ENCODE measurements around the gene ZSCAN30. TPM values are rescaled to one million over a fixed set of nuclear protein-coding genes. Genes with fewer than 3 reads are reported as not detected.
"Not testable (repeated sequence)": the region's sequence is repeated elsewhere in the genome, so short reads cannot be mapped to it uniquely, and the experiment has no call there.

Gene ZSCAN30
- total RNA-seq, 1 donor from 2014 or later, result 18.9 TPM

DNA sequence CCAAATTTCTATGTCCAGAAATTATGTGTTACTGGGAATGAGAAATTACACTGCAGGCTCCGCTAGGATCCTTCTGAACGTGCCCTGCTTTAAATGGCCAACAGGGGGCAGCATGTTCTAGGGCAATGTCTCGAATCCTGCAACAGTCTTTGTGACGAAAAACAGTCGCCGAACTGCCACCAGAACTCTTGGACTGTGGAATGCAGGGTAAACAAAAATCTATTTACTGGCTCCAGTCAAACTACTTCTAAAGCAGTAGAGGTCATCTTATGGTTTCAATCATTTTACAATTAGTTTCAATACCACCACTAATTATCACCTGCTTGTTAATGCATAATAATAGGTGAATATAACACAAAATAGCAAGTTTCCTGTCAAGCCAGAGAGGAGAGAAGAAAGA is 59.0 kb downstream of the ZSCAN30 start:
- DNase-seq (peak; percentile 77), ATAC-seq (peak; percentile 99)
- no peaks in the 10 kb centered on the region for H3K4me1 ChIP-seq
- H3K36me3 ChIP-seq, result no peaks in the 10 kb centered on the region
- no peak overlapping the region for H3K4me3 ChIP-seq
- intact Hi-C loops (cut with DNase I), result loop anchor here (10.0 kb wide), 1 partner anchor 114 kb away; the partner anchor contains the start of gene ZNF24
- no peaks in the 10 kb centered on the region for H3K27me3 ChIP-seq
- no peak overlapping the region for H3K27ac ChIP-seq
- TF ChIP-seq, protein P1, sequence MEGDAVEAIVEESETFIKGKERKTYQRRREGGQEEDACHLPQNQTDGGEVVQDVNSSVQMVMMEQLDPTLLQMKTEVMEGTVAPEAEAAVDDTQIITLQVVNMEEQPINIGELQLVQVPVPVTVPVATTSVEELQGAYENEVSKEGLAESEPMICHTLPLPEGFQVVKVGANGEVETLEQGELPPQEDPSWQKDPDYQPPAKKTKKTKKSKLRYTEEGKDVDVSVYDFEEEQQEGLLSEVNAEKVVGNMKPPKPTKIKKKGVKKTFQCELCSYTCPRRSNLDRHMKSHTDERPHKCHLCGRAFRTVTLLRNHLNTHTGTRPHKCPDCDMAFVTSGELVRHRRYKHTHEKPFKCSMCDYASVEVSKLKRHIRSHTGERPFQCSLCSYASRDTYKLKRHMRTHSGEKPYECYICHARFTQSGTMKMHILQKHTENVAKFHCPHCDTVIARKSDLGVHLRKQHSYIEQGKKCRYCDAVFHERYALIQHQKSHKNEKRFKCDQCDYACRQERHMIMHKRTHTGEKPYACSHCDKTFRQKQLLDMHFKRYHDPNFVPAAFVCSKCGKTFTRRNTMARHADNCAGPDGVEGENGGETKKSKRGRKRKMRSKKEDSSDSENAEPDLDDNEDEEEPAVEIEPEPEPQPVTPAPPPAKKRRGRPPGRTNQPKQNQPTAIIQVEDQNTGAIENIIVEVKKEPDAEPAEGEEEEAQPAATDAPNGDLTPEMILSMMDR (IDR thresholded peaks at IDR 0.05), result peak; percentile 98
- H3K9me3 ChIP-seq, result no peaks in the 10 kb centered on the region

DNA sequence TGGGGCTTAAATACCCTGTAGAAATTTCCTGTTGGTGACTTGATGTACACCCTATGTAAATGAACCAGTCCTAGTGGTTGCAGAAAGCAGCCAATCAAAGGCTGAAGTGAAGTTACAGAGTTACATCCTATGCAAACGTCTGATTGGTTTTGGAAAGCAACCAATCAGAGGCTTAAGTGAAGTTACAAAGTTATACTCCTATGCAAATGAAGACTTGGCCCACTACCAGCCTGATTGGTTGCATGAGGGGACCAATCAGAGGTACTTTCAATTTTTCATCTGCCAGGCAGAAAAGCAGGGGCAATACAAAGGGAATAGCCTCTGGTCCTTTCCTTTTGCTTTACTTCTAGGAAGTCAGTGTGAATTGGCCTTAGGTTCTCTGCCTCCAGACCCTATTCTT is 62.8 kb downstream of the ZSCAN30 start:
- DNase-seq, result no peak
- Histone ChIP-seq H3K4me1 (no peaks in the 10 kb centered on the region), H3K27me3 (no peaks in the 10 kb centered on the region), H3K9me3 (no peaks in the 10 kb centered on the region), H3K27ac (no peak overlapping the region), H3K36me3 (no peaks in the 10 kb centered on the region), H3K4me3 (no peak overlapping the region)
- TF ChIP-seq, protein P1 (IDR thresholded peaks at IDR 0.05), result no peak
- intact Hi-C loops (cut with DNase I), result no loop called here
- no peak for ATAC-seq

DNA sequence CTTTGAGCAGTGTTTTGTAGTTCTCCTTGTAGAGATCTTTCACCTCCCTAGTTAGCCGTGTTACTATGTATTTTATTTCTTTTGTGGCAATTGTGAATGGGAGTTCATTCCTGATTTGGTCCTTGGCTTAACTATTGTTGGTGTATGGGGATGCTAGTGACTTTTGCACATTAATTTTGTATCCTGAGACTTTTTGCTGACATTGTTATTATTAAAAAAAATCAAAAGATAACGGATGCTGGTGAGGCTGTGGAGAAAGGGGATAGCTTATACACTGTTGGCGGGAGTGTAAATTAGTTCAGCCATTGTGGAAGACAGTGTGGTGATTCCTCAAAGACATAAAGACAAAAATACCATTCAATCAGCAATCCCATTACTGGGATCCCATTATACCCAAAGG is 66.2 kb downstream of the ZSCAN30 start:
- Histone ChIP-seq H3K36me3 (no peaks in the 10 kb centered on the region), H3K4me1 (no peaks in the 10 kb centered on the region), H3K9me3 (no peaks in the 10 kb centered on the region), H3K27ac (no peak overlapping the region), H3K4me3 (no peak overlapping the region), H3K27me3 (no peaks in the 10 kb centered on the region)
- intact Hi-C loops (cut with DNase I), result no loop called here
- ATAC-seq (no peak), DNase-seq (no peak)
- TF ChIP-seq, protein P1 (IDR thresholded peaks at IDR 0.05), result no peak

DNA sequence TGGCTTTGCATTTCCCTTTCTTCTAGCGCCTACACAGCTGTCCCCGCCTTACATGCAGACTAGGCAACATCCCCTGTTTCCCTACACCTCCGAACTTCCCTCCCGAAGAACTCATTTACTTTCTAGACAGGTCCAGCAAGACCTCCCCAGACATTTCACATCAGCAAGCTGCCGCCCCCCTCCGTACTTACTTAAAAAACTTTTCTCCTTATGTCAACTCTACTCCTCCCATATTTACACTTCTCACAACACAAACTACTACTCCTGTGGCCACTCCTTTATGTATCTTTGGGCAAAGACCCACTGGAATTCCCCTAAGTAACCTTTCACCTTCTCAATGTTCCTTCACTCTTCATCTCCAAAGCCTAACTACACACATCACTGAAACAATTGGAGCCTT is 69.6 kb downstream of the ZSCAN30 start:
- H3K9me3 ChIP-seq, result no peaks in the 10 kb centered on the region
- intact Hi-C loops (cut with DNase I), result no loop called here
- no peak for DNase-seq
- H3K4me3 ChIP-seq, result no peak overlapping the region
- H3K4me1 ChIP-seq, result no peaks in the 10 kb centered on the region
- no peaks in the 10 kb centered on the region for H3K36me3 ChIP-seq
- no peak overlapping the region for H3K27ac ChIP-seq
- TF ChIP-seq, protein P1 (IDR thresholded peaks at IDR 0.05), result no peak
- H3K27me3 ChIP-seq, result no peaks in the 10 kb centered on the region
- no peak for ATAC-seq

DNA sequence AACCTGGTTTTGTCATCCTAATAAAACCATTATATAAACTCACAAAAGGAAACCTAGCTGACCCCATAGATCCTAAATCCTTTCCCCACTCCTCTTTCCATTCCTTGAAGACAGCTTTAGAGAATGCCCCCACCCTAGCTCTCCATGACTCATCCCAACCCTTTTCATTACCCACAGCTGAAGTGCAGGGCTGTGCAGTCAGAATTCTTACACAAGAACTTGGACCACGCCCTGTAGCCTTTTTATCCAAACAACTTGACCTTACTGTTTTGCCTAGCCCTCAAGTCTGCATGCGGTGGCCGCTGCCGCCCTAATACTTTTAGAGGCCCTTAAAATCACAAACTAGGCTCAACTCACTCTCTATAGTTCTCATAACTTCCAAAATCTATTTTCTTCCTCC is 70.7 kb downstream of the ZSCAN30 start:
- ATAC-seq; H3K4me3 ChIP-seq; H3K9me3 ChIP-seq; intact Hi-C loops (cut with DNase I); DNase-seq; H3K27me3 ChIP-seq; H3K36me3 ChIP-seq; H3K27ac ChIP-seq; H3K4me1 ChIP-seq: not testable (repeated sequence)

DNA sequence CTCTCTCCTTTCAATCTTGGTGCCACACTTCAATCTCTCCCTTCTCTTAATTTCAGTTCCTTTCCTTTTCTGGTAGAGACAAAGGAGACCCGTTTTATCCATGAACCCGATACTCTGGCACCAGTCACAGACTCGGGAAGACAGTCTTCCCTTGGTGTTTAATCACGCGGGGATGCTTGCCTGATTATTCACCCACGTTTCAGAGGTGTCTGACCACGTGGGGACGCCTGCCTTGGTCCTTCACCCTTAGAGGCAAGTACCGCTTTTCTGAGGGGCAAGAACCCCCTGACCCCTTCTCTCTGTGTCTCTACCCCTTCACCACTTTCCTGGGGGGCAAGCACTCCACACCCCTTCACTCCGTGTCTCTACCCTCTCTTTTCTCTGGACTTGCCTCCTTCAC is 73.4 kb downstream of the ZSCAN30 start:
- H3K9me3 ChIP-seq; intact Hi-C loops (cut with DNase I); H3K4me1 ChIP-seq; DNase-seq; ATAC-seq; H3K4me3 ChIP-seq; H3K36me3 ChIP-seq; H3K27me3 ChIP-seq; H3K27ac ChIP-seq: not testable (repeated sequence)

DNA sequence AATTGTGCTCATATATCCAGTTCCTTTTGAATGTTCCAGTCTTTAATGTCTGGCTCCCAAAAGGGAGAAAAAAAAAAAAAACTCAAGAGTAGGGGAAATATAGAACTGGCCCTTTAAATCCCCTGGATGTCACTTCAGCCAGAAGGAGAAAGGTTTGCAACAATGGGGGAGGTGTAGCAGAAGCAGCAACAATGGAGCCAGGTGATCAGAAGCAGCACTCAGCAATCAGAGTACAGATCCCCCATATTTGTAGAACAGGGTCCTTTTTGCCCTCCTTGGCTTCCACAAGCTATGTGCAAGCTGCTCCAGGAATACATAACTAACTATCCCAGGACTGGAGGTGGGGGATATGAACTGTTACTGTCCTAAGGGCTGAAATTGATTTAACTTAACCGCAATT is 75.0 kb downstream of the ZSCAN30 start:
- H3K4me1 ChIP-seq, result no peaks in the 10 kb centered on the region
- no peak overlapping the region for H3K27ac ChIP-seq
- ATAC-seq (no peak), DNase-seq (no peak)
- TF ChIP-seq, protein P1 (IDR thresholded peaks at IDR 0.05), result no peak
- H3K4me3 ChIP-seq, result no peak overlapping the region
- H3K27me3 ChIP-seq, result no peaks in the 10 kb centered on the region
- no peaks in the 10 kb centered on the region for H3K9me3 ChIP-seq
- H3K36me3 ChIP-seq, result no peaks in the 10 kb centered on the region
- intact Hi-C loops (cut with DNase I), result no loop called here

DNA sequence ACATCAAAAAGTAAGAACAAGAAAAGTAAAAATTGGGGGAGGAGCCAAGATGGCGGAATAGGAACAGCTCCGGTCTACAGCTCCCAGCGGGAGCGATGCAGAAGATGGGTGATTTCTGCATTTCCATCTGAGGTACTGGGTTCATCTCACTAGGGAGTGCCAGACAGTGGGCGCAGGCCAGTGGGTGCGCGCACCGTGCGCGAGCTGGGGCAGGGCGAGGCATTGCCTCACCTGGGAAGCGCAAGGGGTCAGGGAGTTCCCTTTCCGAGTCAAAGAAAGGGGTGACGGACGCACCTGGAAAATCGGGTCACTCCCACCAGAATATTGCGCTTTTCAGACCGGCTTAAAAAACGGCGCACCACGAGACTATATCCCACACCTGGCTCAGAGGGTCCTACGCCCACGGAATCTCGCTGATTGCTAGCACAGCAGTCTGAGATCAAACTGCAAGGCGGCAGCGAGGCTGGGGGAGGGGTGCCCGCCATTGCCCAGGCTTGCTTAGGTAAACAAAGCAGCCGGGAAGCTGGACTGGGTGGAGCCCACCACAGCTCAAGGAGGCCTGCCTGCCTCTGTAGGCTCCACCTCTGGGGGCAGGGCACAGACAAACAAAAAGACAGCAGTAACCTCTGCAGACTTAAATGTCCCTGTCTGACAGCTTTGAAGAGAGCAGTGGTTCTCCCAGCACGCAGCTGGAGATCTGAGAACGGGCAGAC is 84.1 kb downstream of the ZSCAN30 start:
- H3K27me3 ChIP-seq; H3K36me3 ChIP-seq; ATAC-seq; intact Hi-C loops (cut with DNase I); DNase-seq; H3K4me1 ChIP-seq; H3K9me3 ChIP-seq; H3K27ac ChIP-seq; H3K4me3 ChIP-seq: not testable (repeated sequence)
